ENCODE data around the gene PIGO. TPM values are rescaled to one million over a fixed set of nuclear protein-coding genes. Genes with fewer than 3 reads are reported as not detected.

Gene PIGO
- total and polyA plus RNA-seq, 4 donors, result 13.8 to 38.1 (median 20.2) TPM

- WGBS, 2 donors, result 0% methylated on average over 65 to 67 of the region's 67 CpGs
- TF ChIP-seq, protein P1, sequence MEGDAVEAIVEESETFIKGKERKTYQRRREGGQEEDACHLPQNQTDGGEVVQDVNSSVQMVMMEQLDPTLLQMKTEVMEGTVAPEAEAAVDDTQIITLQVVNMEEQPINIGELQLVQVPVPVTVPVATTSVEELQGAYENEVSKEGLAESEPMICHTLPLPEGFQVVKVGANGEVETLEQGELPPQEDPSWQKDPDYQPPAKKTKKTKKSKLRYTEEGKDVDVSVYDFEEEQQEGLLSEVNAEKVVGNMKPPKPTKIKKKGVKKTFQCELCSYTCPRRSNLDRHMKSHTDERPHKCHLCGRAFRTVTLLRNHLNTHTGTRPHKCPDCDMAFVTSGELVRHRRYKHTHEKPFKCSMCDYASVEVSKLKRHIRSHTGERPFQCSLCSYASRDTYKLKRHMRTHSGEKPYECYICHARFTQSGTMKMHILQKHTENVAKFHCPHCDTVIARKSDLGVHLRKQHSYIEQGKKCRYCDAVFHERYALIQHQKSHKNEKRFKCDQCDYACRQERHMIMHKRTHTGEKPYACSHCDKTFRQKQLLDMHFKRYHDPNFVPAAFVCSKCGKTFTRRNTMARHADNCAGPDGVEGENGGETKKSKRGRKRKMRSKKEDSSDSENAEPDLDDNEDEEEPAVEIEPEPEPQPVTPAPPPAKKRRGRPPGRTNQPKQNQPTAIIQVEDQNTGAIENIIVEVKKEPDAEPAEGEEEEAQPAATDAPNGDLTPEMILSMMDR (IDR thresholded peaks at IDR 0.05; ENCODE audit: control extremely low read depth, extremely low read depth), result no peak
- Histone ChIP-seq H3K27ac (ENCODE audit: low read depth in 1 of 2, low read length in 1 of 2) (peak within 1 kb of the TSS; percentile 57 to 66), H3K9ac (ENCODE audit: insufficient read depth in 1 of 2, low read length in 2 of 2) (peak within 1 kb of the TSS; percentile 51 to 80), H3K27me3 (ENCODE audit: control insufficient read depth in 3 of 3, insufficient read depth in 3 of 3, low read length in 2 of 3) (no peaks in the 10 kb centered on the region), H3K4me3 (peak within 1 kb of the TSS; percentile 66), H3K36me3 (ENCODE audit: control insufficient read depth in 4 of 4, insufficient read depth in 4 of 4, low read length in 4 of 4) (peaks cover 0 to 20% (median 9%) of the 10 kb centered on the region in 4 donors), H3K4me1 (ENCODE audit: control insufficient read depth in 5 of 5, insufficient read depth in 5 of 5, low read length in 5 of 5) (peaks cover 0 to 16% (median 7%) of the 10 kb centered on the region in 5 donors), H3K9me3 (ENCODE audit: control insufficient read depth in 4 of 4, insufficient read depth in 3 of 4, low read length in 3 of 4) (no peaks in the 10 kb centered on the region)
- peak; percentile 92 to 95 (median 95) for DNase-seq
- ATAC-seq (ENCODE audit: insufficient read depth, low FRiP score), result peak; percentile 97
Measured at GRCh38 chr9:35079426-35080341, 16.7 kb downstream of the PIGO start, which contains the start of gene FANCG. FANCG (minus strand) TSS chr9:35079942; CDS start chr9:35079524, 418 bp downstream.

DNA sequence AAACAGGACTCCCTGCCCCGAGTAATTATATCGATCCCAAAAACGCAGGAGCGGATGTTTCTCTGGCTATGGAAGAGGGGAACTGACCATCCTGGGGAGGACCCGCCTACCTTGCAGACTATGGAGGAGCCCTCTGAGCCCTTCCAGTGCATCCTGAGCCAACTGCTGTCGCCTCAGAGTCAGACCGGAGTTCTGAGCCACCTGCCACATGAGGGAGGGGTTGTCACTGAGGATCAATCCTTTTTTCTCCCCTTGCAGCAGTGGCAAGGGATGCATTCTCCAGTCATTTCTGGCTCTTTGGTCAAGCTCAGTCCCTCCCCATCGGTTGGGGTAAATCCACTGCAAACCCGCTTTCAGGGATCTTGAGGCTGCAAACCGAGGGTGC is 17.4 kb downstream of the PIGO start:
- Histone ChIP-seq H3K4me1 (ENCODE audit: control insufficient read depth in 5 of 5, insufficient read depth in 5 of 5, low read length in 5 of 5) (peaks cover 0 to 16% (median 7%) of the 10 kb centered on the region in 5 donors), H3K36me3 (ENCODE audit: control insufficient read depth in 4 of 4, insufficient read depth in 4 of 4, low read length in 4 of 4) (peaks cover 0 to 22% (median 12%) of the 10 kb centered on the region in 4 donors), H3K27ac (ENCODE audit: low read depth in 1 of 2, low read length in 1 of 2) (peak overlapping the region; percentile 57 to 66), H3K9me3 (ENCODE audit: control insufficient read depth in 4 of 4, insufficient read depth in 3 of 4, low read length in 3 of 4) (no peaks in the 10 kb centered on the region), H3K4me3 (peak overlapping the region; percentile 66), H3K9ac (ENCODE audit: insufficient read depth in 1 of 2, low read length in 2 of 2) (peak overlapping the region; percentile 51 to 69), H3K27me3 (ENCODE audit: control insufficient read depth in 3 of 3, insufficient read depth in 3 of 3, low read length in 2 of 3) (no peaks in the 10 kb centered on the region)
- 4 to 7% methylated on average over 10 of the region's 10 CpGs for WGBS, 2 donors
- ATAC-seq (ENCODE audit: insufficient read depth, low FRiP score), result no peak
- TF ChIP-seq, protein P1 (IDR thresholded peaks at IDR 0.05; ENCODE audit: control extremely low read depth, extremely low read depth), result no peak
- DNase-seq, result no peak

GRCh38 chr9:35078066-35078465 is 18.3 kb downstream of the PIGO start:
- DNase-seq (no peak), ATAC-seq (ENCODE audit: insufficient read depth, low FRiP score) (no peak)
- H3K27ac ChIP-seq (ENCODE audit: low read depth in 1 of 2, low read length in 1 of 2), result no peak overlapping the region
- 74 to 79% methylated on average over 4 of the region's 4 CpGs for WGBS, 2 donors
- no peaks in the 10 kb centered on the region for H3K27me3 ChIP-seq (ENCODE audit: control insufficient read depth in 3 of 3, insufficient read depth in 3 of 3, low read length in 2 of 3)
- peak overlapping the region in 1 of 2 donors; percentile 28 for H3K9ac ChIP-seq (ENCODE audit: insufficient read depth in 1 of 2, low read length in 2 of 2)
- TF ChIP-seq, protein P1 (IDR thresholded peaks at IDR 0.05; ENCODE audit: control extremely low read depth, extremely low read depth), result no peak
- H3K4me1 ChIP-seq (ENCODE audit: control insufficient read depth in 5 of 5, insufficient read depth in 5 of 5, low read length in 5 of 5), result peaks cover 0 to 16% (median 7%) of the 10 kb centered on the region in 5 donors
- H3K4me3 ChIP-seq, result no peak overlapping the region
- no peaks in the 10 kb centered on the region for H3K9me3 ChIP-seq (ENCODE audit: control insufficient read depth in 4 of 4, insufficient read depth in 3 of 4, low read length in 3 of 4)
- H3K36me3 ChIP-seq (ENCODE audit: control insufficient read depth in 4 of 4, insufficient read depth in 4 of 4, low read length in 4 of 4), result peaks cover 0 to 29% (median 13%) of the 10 kb centered on the region in 4 donors
